ENCODE results near the gene ST6GALNAC4.

ST6GALNAC4 gene

GRCh38 chr9:127937388-127938297 is 20.8 kb upstream of the ST6GALNAC4 start, which contains the start of gene DPM2:
Gene DPM2 (minus strand): TSS chr9:127937854. CDS start chr9:127937820, 34 bp downstream.
- ChIA-PET CTCF (no interaction called here), POLR2A (ENCODE audit: low non-redundant PET) (no interaction called here)
- DNase-seq (ENCODE audit: low spot score) = peak; percentile 94
- no peak for TF ChIP-seq CTCF (conservative IDR thresholded peaks at IDR 0.05; ENCODE audit: low read depth)
- peak within 1 kb of the TSS; percentile 75 for H3K27ac ChIP-seq

GRCh38 chr9:127937056-127937387 is 20.2 kb upstream of the ST6GALNAC4 start:
- ChIA-PET POLR2A (ENCODE audit: low non-redundant PET) (no interaction called here), CTCF (no interaction called here)
- no peak for DNase-seq (ENCODE audit: low spot score)
- TF ChIP-seq CTCF (conservative IDR thresholded peaks at IDR 0.05; ENCODE audit: low read depth) = no peak
- peak overlapping the region; percentile 75 for H3K27ac ChIP-seq

- peak overlapping the region; percentile 75 for H3K27ac ChIP-seq
- no peak for TF ChIP-seq CTCF (conservative IDR thresholded peaks at IDR 0.05; ENCODE audit: low read depth)
- POLR2A ChIA-PET (ENCODE audit: low non-redundant PET) = no interaction called here
- CTCF ChIA-PET = no interaction called here
- no peak for DNase-seq (ENCODE audit: low spot score)
These were observed 19.6 kb upstream of the ST6GALNAC4 start for GRCh38 chr9:127936347-127936852.

GRCh38 chr9:127935765-127936221 is 19.0 kb upstream of the ST6GALNAC4 start:
- CTCF ChIA-PET = interaction anchor here (0.5 kb wide), 1 partner anchor 180 kb away, joined by 4 read pairs; no protein-coding TSS in a partner anchor
- no peak for TF ChIP-seq CTCF (conservative IDR thresholded peaks at IDR 0.05; ENCODE audit: low read depth)
- POLR2A ChIA-PET (ENCODE audit: low non-redundant PET) = interaction anchor here (0.5 kb wide), 1 partner anchor 100 kb away, joined by 12 read pairs; no protein-coding TSS in a partner anchor
- H3K27ac ChIP-seq = peak overlapping the region; percentile 75
- DNase-seq (ENCODE audit: low spot score) = no peak

GRCh38 chr9:127934986-127935385 is 18.1 kb upstream of the ST6GALNAC4 start:
- no peak for DNase-seq (ENCODE audit: low spot score)
- ChIA-PET POLR2A (ENCODE audit: low non-redundant PET) (interaction anchor here (0.5 kb wide), 1 partner anchor 101 kb away, joined by 12 read pairs; no protein-coding TSS in a partner anchor), CTCF (interaction anchor here (0.6 to 0.9 kb wide), 2 partner anchors 100 to 770 kb away, joined by 4 to 6 read pairs; no protein-coding TSS in a partner anchor)
- peak overlapping the region; percentile 75 for H3K27ac ChIP-seq
- no peak for TF ChIP-seq CTCF (conservative IDR thresholded peaks at IDR 0.05; ENCODE audit: low read depth)

- peak overlapping the region; percentile 75 for H3K27ac ChIP-seq
- POLR2A ChIA-PET (ENCODE audit: low non-redundant PET) = no interaction called here
- no peak for TF ChIP-seq CTCF (conservative IDR thresholded peaks at IDR 0.05; ENCODE audit: low read depth)
- CTCF ChIA-PET = interaction anchor here (0.6 to 1.2 kb wide), 2 partner anchors 8 to 771 kb away, joined by 4 to 6 read pairs; no protein-coding TSS in a partner anchor
- DNase-seq (ENCODE audit: low spot score) = no peak
These were observed 17.4 kb upstream of the ST6GALNAC4 start for GRCh38 chr9:127934248-127934647.

Data from RWPE1 (cell line).